ENCODE results near the gene CDK12. TPM values are rescaled to one million over a fixed set of nuclear protein-coding genes. Genes with fewer than 3 reads are reported as not detected.

The CDK12 gene
- total RNA-seq, 2 donors from 2014 or later, result 17.4 to 25.1 TPM

- H3K9me3 ChIP-seq, result no peaks in the 10 kb centered on the region
- TF ChIP-seq CTCF (IDR thresholded peaks at IDR 0.05) (no peak), POLR2A (IDR thresholded peaks at IDR 0.05) (no peak)
- ATAC-seq, result no peak
- H3K27ac ChIP-seq, result no peak overlapping the region
- WGBS, 2 donors, result 33 to 38% methylated on average over 1 of the region's 1 CpG
- H3K4me1 ChIP-seq, result no peaks in the 10 kb centered on the region
- DNase-seq, result no peak
- intact Hi-C loops (cut with DNase I), result no loop called here
- H3K4me3 ChIP-seq, result no peak overlapping the region
- H3K27me3 ChIP-seq, result no peaks in the 10 kb centered on the region
- H3K36me3 ChIP-seq (replicated peaks in 1 of 2; ENCODE audit: insufficient read depth in 1 of 2, low read depth in 2 of 2), result peaks cover 0 to 4% of the 10 kb centered on the region in 2 donors
Measured at GRCh38 chr17:39556423-39556822, 95.1 kb downstream of the CDK12 start.

- TF ChIP-seq CTCF (IDR thresholded peaks at IDR 0.05) (no peak), POLR2A (IDR thresholded peaks at IDR 0.05) (no peak)
- WGBS, 2 donors, result 19 to 50% methylated on average over 1 of the region's 1 CpG
- no peak overlapping the region for H3K4me3 ChIP-seq
- DNase-seq (no peak), ATAC-seq (no peak)
- no peaks in the 10 kb centered on the region for H3K36me3 ChIP-seq (replicated peaks in 1 of 2; ENCODE audit: insufficient read depth in 1 of 2, low read depth in 2 of 2)
- H3K27me3 ChIP-seq, result no peaks in the 10 kb centered on the region
- no peak overlapping the region for H3K27ac ChIP-seq
- intact Hi-C loops (cut with DNase I), result no loop called here
- H3K9me3 ChIP-seq, result no peaks in the 10 kb centered on the region
- no peaks in the 10 kb centered on the region for H3K4me1 ChIP-seq
Measured at GRCh38 chr17:39562395-39562794, 101.1 kb downstream of the CDK12 start.

- intact Hi-C loops (cut with DNase I), result no loop called here
- DNase-seq, result no peak
- Histone ChIP-seq H3K27me3 (no peaks in the 10 kb centered on the region), H3K4me1 (no peaks in the 10 kb centered on the region), H3K27ac (no peak overlapping the region), H3K36me3 (replicated peaks in 1 of 2; ENCODE audit: insufficient read depth in 1 of 2, low read depth in 2 of 2) (no peaks in the 10 kb centered on the region), H3K4me3 (no peak overlapping the region), H3K9me3 (no peaks in the 10 kb centered on the region)
- no peak for ATAC-seq
- TF ChIP-seq POLR2A (IDR thresholded peaks at IDR 0.05), result no peak
- TF ChIP-seq CTCF (IDR thresholded peaks at IDR 0.05), result no peak
- whole genome bisulfite sequencing, 2 donors, result 72 to 75% methylated on average over 7 of the region's 7 CpGs
Measured at GRCh38 chr17:39562976-39563375, 101.7 kb downstream of the CDK12 start.

- H3K4me3 ChIP-seq, result no peak overlapping the region
- H3K4me1 ChIP-seq, result no peaks in the 10 kb centered on the region
- TF ChIP-seq POLR2A (IDR thresholded peaks at IDR 0.05), result no peak
- no peak for TF ChIP-seq CTCF (IDR thresholded peaks at IDR 0.05)
- no peak for ATAC-seq
- 54 to 82% methylated on average over 17 of the region's 17 CpGs for whole genome bisulfite sequencing, 2 donors
- no peak for DNase-seq
- no peaks in the 10 kb centered on the region for H3K36me3 ChIP-seq (replicated peaks in 1 of 2; ENCODE audit: insufficient read depth in 1 of 2, low read depth in 2 of 2)
- H3K27ac ChIP-seq, result no peak overlapping the region
- no peaks in the 10 kb centered on the region for H3K9me3 ChIP-seq
- intact Hi-C loops (cut with DNase I), result no loop called here
- no peaks in the 10 kb centered on the region for H3K27me3 ChIP-seq
Measured at GRCh38 chr17:39563476-39563875, 102.2 kb downstream of the CDK12 start.

DNA sequence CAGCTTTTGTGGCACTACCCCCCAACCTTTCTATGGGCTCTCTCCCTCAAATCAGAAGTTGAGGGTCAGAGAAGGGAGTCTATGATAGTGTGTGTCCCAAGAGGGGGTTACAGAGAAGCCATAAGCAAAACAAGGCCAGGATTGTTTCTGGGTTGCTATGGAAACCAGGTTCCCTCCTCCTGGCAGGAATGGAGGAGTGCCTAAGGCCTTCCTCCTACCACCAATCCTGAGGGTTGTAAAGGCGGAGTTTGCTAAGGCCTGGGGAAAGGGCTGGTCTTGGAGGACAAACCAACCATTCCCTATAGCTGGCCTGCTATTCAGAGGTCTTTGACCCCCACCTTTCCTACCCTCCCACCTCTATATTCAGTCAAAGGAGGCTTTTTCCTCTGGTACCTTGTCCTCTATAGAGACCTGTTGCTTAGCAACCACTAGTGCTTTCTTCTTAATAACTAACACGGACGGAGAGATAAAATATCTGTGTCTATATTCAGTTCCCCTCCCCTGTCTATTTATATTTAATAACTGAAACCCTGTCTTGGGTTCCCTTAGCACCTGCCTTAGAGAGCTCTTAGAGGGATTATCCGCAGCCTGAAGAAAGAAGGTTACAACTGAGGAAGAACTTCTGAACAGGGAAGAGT is 103.0 kb downstream of the CDK12 start:
- Histone ChIP-seq H3K4me3 (no peak overlapping the region), H3K27ac (no peak overlapping the region), H3K9me3 (no peaks in the 10 kb centered on the region), H3K27me3 (no peaks in the 10 kb centered on the region), H3K4me1 (no peaks in the 10 kb centered on the region), H3K36me3 (replicated peaks in 1 of 2; ENCODE audit: insufficient read depth in 1 of 2, low read depth in 2 of 2) (no peaks in the 10 kb centered on the region)
- DNase-seq (no peak), ATAC-seq (no peak)
- 71 to 77% methylated on average over 4 of the region's 4 CpGs for WGBS, 2 donors
- intact Hi-C loops (cut with DNase I), result no loop called here
- TF ChIP-seq POLR2A (IDR thresholded peaks at IDR 0.05) (no peak), CTCF (IDR thresholded peaks at IDR 0.05) (no peak)

All from body of pancreas (tissue), 4 donors.